ENCODE results near the gene NOTCH1. TPM values are rescaled to one million over a fixed set of nuclear protein-coding genes. Genes with fewer than 3 reads are reported as not detected.

Gene NOTCH1
- total and polyA plus RNA-seq, 2 of the 13 experiments (the other 11 are each of a cell fraction or from before 2014, with no cell fraction given): 0.09 to 0.35 TPM

DNA sequence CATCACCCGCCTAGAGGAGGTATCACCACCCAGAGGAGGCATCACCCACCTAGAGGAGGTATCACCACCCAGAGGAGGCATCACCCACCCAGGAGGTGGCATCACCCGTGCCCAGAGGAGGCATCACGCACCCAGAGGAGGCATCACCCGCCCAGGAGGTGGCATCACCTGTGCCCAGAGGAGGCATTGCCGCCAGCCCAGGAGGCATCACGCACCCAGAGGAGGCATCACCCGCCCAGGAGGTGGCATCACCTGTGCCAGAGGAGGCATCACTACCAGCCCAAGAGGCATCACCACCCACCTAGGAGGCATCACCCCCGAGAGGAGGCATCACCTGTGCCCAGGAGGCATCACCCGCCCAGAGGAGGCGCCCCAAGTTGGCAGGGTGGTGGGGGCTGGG is 2.6 kb downstream of the NOTCH1 start:
- Histone ChIP-seq H3K9me3 (ENCODE audit: low read length) (no peaks in the 10 kb centered on the region), H3K79me2 (ENCODE audit: insufficient read depth, low read length) (no peaks in the 10 kb centered on the region), H3K4me3 (replicated peaks in 1 of 3; ENCODE audit: insufficient read depth in 1 of 3, low read depth in 2 of 3, low read length in 3 of 3) (no peak overlapping the region), H3K4me1 (ENCODE audit: insufficient read depth, low read length) (peaks cover 28% of the 10 kb centered on the region), H3K27me3 (ENCODE audit: control insufficient read depth in 1 of 2, insufficient read depth in 2 of 2, low read length in 2 of 2) (peaks cover 7 to 32% of the 10 kb centered on the region in 2 experiments), H3K36me3 (replicated peaks in 1 of 2; ENCODE audit: control insufficient read depth in 1 of 2, insufficient read depth in 2 of 2, low read length in 2 of 2) (no peaks in the 10 kb centered on the region), H4K20me1 (ENCODE audit: insufficient read depth, low read length) (no peaks in the 10 kb centered on the region), H2AFZ (ENCODE audit: low read length) (no peak overlapping the region), H3K9ac (ENCODE audit: insufficient read depth, low read depth, low read length) (no peak overlapping the region), H3K4me2 (ENCODE audit: low read depth, low read length) (no peak overlapping the region), H3K27ac (ENCODE audit: extremely low read length, insufficient read depth, low read length) (no peak overlapping the region)
- FAIRE-seq: no peak
- no TSS peak for BruUV-seq (replicated peaks)
- TF ChIP-seq GZF1 (CRISPR knock-in tag; IDR thresholded peaks at IDR 0.05) (no peak), HNRNPL (IDR thresholded peaks at IDR 0.05; ENCODE audit: low read depth, low read length) (peak; percentile 95)
- DNase-seq (ENCODE audit: low spot score): no peak
- in situ Hi-C loops (cut with HindIII; ENCODE audit: extremely low pct_ligation_motif_present, low pct_unique_long_range_greater_than_20kb): no loop called here
- CTCF ChIA-PET (ENCODE audit: low intra/inter-chr PET ratio, low total read pairs): no interaction called here
- WGBS (ENCODE audit: low lambda C conversion rate): no CpG with 5 or more reads among the region's 10 CpGs
- intact Hi-C loops (cut with micrococcal nuclease; ENCODE audit: unreplicated experiment): no loop called here
- POLR2A ChIA-PET: no interaction called here
- ATAC-seq: no peak

DNA sequence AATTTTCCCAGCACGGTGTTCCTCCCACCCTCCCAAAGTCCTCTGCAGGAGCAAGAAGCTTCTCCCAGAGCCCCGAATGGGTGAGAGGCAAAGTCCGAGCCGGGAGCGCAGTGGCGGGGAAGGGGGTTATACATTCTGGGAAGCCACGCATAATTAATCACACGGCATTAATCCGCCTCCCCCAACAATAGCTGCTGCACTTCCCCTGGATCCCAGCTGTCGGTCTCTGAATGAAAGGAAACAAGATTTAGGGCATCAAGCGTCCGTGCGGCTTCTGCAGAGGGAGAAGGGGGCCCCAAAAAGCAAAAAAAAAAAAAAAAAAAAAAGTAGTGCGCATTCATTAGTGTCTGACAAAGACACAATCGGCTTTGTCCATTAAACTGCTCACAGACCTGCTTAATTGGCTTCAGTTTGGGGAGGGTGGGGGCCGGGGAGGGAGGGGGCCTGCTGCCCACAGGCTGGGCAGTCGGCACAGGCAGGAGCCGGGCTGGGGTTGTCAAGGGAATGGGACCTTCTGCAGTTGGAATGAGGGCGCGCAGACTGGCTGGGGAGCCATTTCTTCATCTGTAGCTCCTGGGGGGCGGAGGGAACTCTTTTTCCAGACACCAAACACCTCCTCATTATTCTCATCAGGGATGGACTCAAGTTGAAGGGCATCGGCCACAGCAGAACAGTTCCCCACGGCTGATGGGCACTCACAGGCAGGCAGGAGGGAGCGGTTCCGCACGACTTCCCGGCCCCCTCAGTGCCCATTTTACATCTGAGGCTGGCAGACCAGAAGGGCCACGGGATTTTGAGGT is 3.4 kb downstream of the NOTCH1 start:
- no peaks in the 10 kb centered on the region for H4K20me1 ChIP-seq (ENCODE audit: insufficient read depth, low read length)
- POLR2A ChIA-PET: no interaction called here
- no peak for TF ChIP-seq ZNF563 (CRISPR knock-in tag; IDR thresholded peaks at IDR 0.05)
- TF ChIP-seq RFXANK (CRISPR knock-in tag; IDR thresholded peaks at IDR 0.05): no peak
- TF ChIP-seq, protein P1, sequence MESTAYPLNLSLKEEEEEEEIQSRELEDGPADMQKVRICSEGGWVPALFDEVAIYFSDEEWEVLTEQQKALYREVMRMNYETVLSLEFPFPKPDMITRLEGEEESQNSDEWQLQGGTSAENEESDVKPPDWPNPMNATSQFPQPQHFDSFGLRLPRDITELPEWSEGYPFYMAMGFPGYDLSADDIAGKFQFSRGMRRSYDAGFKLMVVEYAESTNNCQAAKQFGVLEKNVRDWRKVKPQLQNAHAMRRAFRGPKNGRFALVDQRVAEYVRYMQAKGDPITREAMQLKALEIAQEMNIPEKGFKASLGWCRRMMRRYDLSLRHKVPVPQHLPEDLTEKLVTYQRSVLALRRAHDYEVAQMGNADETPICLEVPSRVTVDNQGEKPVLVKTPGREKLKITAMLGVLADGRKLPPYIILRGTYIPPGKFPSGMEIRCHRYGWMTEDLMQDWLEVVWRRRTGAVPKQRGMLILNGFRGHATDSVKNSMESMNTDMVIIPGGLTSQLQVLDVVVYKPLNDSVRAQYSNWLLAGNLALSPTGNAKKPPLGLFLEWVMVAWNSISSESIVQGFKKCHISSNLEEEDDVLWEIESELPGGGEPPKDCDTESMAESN (CRISPR knock-in tag; conservative IDR thresholded peaks at IDR 0.05): no peak
- no peak for TF ChIP-seq ZNF547 (CRISPR knock-in tag; IDR thresholded peaks at IDR 0.05)
- TF ChIP-seq ISX (CRISPR knock-in tag; conservative IDR thresholded peaks at IDR 0.05): no peak
- no peak for TF ChIP-seq ZEB1 (IDR thresholded peaks at IDR 0.05; ENCODE audit: insufficient replicate concordance, low read depth)
- TF ChIP-seq, protein P2, sequence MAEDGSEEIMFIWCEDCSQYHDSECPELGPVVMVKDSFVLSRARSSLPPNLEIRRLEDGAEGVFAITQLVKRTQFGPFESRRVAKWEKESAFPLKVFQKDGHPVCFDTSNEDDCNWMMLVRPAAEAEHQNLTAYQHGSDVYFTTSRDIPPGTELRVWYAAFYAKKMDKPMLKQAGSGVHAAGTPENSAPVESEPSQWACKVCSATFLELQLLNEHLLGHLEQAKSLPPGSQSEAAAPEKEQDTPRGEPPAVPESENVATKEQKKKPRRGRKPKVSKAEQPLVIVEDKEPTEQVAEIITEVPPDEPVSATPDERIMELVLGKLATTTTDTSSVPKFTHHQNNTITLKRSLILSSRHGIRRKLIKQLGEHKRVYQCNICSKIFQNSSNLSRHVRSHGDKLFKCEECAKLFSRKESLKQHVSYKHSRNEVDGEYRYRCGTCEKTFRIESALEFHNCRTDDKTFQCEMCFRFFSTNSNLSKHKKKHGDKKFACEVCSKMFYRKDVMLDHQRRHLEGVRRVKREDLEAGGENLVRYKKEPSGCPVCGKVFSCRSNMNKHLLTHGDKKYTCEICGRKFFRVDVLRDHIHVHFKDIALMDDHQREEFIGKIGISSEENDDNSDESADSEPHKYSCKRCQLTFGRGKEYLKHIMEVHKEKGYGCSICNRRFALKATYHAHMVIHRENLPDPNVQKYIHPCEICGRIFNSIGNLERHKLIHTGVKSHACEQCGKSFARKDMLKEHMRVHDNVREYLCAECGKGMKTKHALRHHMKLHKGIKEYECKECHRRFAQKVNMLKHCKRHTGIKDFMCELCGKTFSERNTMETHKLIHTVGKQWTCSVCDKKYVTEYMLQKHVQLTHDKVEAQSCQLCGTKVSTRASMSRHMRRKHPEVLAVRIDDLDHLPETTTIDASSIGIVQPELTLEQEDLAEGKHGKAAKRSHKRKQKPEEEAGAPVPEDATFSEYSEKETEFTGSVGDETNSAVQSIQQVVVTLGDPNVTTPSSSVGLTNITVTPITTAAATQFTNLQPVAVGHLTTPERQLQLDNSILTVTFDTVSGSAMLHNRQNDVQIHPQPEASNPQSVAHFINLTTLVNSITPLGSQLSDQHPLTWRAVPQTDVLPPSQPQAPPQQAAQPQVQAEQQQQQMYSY (CRISPR knock-in tag; IDR thresholded peaks at IDR 0.05): no peak
- TF ChIP-seq MTF2 (CRISPR knock-in tag; IDR thresholded peaks at IDR 0.05; ENCODE audit: borderline replicate concordance): no peak
- TF ChIP-seq ZFAT (CRISPR knock-in tag; conservative IDR thresholded peaks at IDR 0.05): no peak
- TF ChIP-seq ZNF747 (CRISPR knock-in tag; IDR thresholded peaks at IDR 0.05; ENCODE audit: borderline replicate concordance): no peak
- no peak for TF ChIP-seq SETDB1 (CRISPR knock-in tag; IDR thresholded peaks at IDR 0.05; ENCODE audit: borderline replicate concordance)

More for the DNA sequence above, 3.4 kb downstream of the NOTCH1 start:
- BruUV-seq (replicated peaks): no TSS peak
- no peak overlapping the region for H3K27ac ChIP-seq (ENCODE audit: extremely low read length, insufficient read depth, low read length)
- no peaks in the 10 kb centered on the region for H3K36me3 ChIP-seq (replicated peaks in 1 of 2; ENCODE audit: control insufficient read depth in 1 of 2, insufficient read depth in 2 of 2, low read length in 2 of 2)
- FAIRE-seq (no peak), DNase-seq (ENCODE audit: low spot score) (no peak), ATAC-seq (no peak)
- no peak overlapping the region for H3K4me2 ChIP-seq (ENCODE audit: low read depth, low read length)
- no peak overlapping the region for H2AFZ ChIP-seq (ENCODE audit: low read length)
- no peak overlapping the region for H3K9ac ChIP-seq (ENCODE audit: insufficient read depth, low read depth, low read length)
- H3K79me2 ChIP-seq (ENCODE audit: insufficient read depth, low read length): no peaks in the 10 kb centered on the region
- intact Hi-C loops (cut with micrococcal nuclease; ENCODE audit: unreplicated experiment): no loop called here
- H3K4me1 ChIP-seq (ENCODE audit: insufficient read depth, low read length): peaks cover 28% of the 10 kb centered on the region
- H3K4me3 ChIP-seq (replicated peaks in 1 of 3; ENCODE audit: insufficient read depth in 1 of 3, low read depth in 2 of 3, low read length in 3 of 3): no peak overlapping the region
- peaks cover 6 to 28% of the 10 kb centered on the region in 2 experiments for H3K27me3 ChIP-seq (ENCODE audit: control insufficient read depth in 1 of 2, insufficient read depth in 2 of 2, low read length in 2 of 2)
- CTCF ChIA-PET (ENCODE audit: low intra/inter-chr PET ratio, low total read pairs): no interaction called here
- in situ Hi-C loops (cut with HindIII; ENCODE audit: extremely low pct_ligation_motif_present, low pct_unique_long_range_greater_than_20kb): no loop called here
- WGBS (ENCODE audit: low lambda C conversion rate): 86% methylated on average over 28 of the region's 28 CpGs
- H3K9me3 ChIP-seq (ENCODE audit: low read length): no peaks in the 10 kb centered on the region
